T follicular helper cell (primary cell): ENCODE measurements around the gene ZBTB47.

Experiments
- DNase-seq: peaks from one replicate; pipeline ENCODE4 v3.0.0-alpha.2; 2020; ENCODE audit warnings: low read depth

ZBTB47 gene

GRCh38 chr3:42685363-42685881, 31.9 kb downstream of the ZBTB47 start, which contains the start of gene KLHL40:
Gene KLHL40, plus strand, starts transcription at chr3:42685537. Its CDS starts 82 bp downstream, at chr3:42685619.
- DNase-seq: no peak

- no peak for DNase-seq
Observed at GRCh38 chr3:42685891-42686820, 32.7 kb downstream of the ZBTB47 start.

GRCh38 chr3:42686832-42687650, 33.5 kb downstream of the ZBTB47 start:
- DNase-seq: no peak

- no peak for DNase-seq
Observed at GRCh38 chr3:42688016-42688415, 34.5 kb downstream of the ZBTB47 start.

GRCh38 chr3:42688487-42689420, 35.3 kb downstream of the ZBTB47 start:
- no peak for DNase-seq

- no peak for DNase-seq
Observed at GRCh38 chr3:42689421-42690014, 36.0 kb downstream of the ZBTB47 start.

GRCh38 chr3:42690191-42690590, 36.7 kb downstream of the ZBTB47 start:
- no peak for DNase-seq

- no peak for DNase-seq
Observed at GRCh38 chr3:42690766-42691680, 37.5 kb downstream of the ZBTB47 start.

- DNase-seq: no peak
Observed at GRCh38 chr3:42691816-42692666, 38.5 kb downstream of the ZBTB47 start.

- no peak for DNase-seq
Observed at GRCh38 chr3:42692667-42693529, 39.4 kb downstream of the ZBTB47 start.

GRCh38 chr3:42693530-42693930, 40.0 kb downstream of the ZBTB47 start:
- no peak for DNase-seq

- no peak for DNase-seq
Observed at GRCh38 chr3:42694366-42694765, 40.9 kb downstream of the ZBTB47 start.

- no peak for DNase-seq
Observed at GRCh38 chr3:42696356-42697288, 43.1 kb downstream of the ZBTB47 start.

GRCh38 chr3:42697289-42698051, 44.0 kb downstream of the ZBTB47 start:
- DNase-seq: no peak

- DNase-seq: no peak
Observed at GRCh38 chr3:42698216-42698910, 44.9 kb downstream of the ZBTB47 start.

- no peak for DNase-seq
Observed at GRCh38 chr3:42698911-42699230, 45.4 kb downstream of the ZBTB47 start.
